ENCODE results near the gene KCNIP3.

The KCNIP3 gene

DNA sequence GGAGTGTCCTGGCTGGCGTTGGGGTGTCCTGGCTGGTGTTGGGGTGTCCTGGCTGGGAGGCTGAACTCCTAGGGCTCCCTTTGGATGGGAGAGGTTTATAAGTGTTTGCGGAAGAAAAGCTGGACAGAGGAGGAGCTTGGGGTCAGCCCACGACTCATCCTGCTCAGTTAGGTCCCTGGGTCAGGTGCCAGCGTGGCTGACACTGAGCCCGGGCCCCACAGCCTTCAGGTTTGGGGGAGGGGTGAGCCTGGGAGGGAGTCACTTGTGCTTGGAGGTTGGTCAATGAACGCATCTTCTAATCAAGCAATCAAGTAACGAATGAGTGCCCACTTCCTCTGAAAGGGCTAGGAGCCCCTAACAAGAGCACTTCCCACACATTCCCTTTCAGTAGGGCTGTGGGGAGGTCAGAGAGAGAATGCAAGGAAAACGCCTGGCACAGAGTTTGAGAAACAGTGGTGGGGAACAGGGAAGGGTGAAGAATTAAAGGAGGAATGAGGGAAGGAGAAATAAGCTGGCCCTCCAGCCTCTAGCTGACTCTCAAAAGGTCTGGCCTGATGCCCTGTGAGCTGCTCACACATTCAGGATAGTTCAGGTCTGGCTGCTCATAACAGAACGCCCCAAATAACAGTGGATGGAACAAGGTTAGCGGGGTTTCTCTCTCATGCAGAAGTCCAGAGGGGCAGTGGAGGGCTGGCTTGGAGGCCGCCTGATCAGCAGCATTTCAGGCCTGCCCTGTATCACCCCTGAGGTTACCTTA lies 670 bp downstream of the KCNIP3 start:
- no peak for DNase-seq

GRCh38 chr2:95298486-95299111 lies 1.5 kb downstream of the KCNIP3 start:
- no peak for DNase-seq

DNA sequence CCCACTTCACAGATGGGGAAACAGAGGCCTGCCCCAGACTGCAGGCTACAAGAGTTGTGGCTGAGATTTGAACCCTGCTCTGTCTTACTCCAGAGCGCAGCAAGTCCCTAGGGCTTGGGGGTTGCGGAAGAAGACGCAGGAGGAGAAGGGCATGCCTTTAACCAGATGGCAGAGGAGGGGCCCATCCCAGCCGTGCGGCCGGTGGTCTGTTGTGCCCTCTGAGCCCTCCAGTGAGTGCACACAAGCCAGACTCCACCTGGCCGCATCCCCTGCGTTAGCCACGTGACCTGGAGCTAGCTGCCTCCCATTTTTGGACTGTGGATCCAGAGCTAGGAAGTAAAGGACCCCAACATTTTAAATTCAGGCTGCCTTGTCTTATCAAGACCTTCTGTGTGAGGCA lies 2.8 kb downstream of the KCNIP3 start:
- DNase-seq: no peak

GRCh38 chr2:95300450-95300849 lies 3.3 kb downstream of the KCNIP3 start:
- no peak for DNase-seq

DNA sequence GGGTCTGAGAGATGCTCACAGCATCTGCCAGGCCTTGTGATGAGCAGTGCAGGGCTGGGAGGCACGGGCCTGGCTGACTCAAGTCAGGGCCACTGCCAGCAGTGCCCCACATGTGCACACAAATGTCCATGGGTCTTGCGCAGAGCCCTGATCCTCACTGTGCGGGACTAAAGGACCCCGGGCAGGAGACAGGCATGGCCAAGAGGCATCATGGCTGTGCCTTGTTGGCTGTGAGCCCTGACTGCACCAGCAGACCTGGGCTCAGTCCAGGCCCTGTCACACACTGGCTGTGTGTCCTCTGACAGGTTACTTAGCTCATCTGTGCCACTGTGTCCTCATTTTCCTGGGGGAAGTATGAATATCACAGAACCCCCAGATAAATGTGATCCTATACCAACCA lies 4.0 kb downstream of the KCNIP3 start:
- no peak for DNase-seq

DNA sequence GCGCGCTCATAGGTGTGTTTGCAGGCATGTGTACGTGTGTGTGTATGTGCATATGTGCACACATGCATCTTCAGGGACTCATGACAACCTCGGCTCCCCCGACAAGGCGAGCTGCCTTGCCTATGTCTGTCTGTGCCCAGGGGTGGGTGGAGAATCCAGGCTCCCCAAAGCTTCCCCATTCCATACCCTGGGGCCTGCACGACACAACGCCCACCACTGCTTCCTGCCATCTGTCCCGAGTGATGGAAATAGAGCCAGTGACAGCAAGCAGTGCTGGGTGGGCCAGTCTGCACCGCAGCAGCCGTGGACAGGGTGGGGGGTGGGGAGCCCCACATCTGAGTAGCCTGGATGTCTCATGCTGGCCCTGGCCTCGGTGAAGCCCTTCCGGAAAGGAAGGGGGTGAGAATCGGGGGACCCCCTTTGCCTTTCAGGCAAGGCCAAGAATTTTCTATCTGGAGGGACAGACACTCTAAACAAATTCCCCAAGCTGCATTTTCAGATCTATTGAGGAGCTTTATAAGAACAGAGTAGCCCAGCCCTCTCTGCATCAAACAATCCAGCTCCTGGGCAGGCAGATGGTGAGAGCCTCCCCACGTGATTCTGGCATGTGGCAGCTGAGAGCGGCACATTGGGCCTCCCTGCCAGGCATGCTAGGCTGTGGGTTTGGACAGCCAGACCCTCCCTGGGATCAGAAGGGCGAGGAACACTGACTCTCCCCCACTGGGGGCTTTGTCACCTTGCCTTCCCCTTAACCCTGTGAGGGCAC lies 4.9 kb downstream of the KCNIP3 start:
- DNase-seq: no peak

DNA sequence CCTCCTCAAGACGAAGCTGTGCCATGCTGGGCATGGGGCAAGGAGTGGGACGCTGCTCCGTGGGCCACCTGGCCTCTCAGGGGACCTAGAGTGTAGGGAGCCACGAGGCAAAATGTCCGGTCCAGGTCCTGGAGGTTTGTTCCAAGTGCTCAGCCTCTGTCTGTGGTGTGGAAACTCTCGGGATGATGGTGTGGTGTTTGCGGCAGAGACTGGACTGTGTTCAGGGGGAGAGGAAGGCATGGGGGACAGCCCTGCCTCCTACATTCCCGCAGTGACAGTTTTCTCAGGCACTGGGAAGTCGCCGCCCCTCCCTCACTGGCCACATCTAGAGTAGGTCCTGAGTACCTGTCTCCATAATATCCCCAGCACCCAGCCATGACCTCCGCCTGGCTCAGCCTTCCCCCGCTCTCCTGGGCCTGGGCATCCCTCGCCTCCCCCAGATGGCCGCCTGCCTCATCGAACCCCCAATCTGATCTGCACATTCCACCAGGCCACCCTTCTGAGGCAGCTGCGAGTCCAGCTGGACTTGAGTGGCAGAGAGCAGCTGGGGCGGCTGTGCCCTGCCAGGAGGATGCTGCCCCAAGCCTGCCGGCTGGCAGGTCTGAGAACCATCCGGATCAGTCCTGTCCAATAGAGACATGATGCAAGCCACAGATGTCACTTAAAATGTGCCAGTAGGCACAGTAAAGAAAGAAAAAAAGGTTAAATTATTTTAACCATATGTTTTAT lies 6.2 kb downstream of the KCNIP3 start:
- no peak for DNase-seq

DNA sequence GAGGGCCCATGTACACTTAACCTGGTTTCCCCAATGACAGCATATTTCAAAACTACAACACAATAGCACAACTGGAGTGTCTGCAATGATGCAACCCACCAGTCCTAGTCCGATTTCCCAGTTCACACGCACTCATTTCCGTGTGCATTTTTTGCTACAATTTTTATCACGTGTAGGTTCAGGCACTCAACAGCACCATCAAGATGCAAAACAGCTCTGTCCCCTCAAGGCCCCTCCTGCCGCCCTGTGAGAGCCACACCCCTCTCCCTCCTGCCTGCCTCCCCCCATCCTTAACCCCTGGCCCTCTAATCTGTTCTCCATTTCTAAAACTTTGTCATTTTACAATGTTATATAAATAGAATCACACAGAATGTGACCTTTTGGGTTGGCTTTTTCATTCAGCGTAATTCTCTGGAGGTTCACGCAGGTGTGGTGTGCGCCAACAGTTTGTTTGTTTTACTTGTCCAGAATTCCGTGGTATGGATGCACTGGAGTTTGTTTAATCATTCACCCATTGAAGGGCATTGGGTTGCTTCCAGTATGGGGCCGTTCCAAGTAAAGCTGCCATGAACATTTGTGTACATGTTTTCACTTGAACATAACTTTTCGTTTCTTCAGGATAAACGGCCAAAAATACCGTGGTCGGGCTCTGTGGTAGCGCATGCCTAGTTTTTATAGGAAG lies 8.4 kb downstream of the KCNIP3 start:
- DNase-seq: no peak

DNA sequence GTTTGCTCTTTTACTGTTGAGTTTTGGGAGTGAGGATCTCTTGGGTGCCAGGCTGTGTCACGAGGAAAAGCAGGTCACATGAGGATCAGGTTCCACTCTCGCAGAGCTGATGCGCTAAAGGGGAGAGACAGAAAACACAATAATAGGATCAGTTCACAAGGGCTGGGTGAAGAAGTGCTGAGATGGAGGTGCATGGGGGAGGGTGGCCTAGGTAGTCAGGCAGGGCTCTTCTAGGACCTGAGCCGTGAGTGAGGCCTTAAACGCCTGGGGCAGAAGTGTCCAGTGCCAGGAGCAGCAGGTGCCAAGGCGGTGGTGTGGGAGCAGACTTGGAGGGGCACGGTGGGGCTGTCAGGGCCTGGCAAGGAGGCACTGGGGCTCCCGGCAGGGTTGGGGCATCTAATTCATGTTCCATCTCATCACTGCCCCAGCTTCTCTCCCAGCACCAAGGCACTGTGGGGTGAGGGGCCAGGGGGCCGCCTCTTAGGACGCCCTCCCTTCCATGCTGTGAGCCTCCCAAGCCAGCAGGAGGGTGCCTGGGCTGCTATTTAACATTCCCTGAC lies 9.3 kb downstream of the KCNIP3 start:
- no peak for DNase-seq

DNA sequence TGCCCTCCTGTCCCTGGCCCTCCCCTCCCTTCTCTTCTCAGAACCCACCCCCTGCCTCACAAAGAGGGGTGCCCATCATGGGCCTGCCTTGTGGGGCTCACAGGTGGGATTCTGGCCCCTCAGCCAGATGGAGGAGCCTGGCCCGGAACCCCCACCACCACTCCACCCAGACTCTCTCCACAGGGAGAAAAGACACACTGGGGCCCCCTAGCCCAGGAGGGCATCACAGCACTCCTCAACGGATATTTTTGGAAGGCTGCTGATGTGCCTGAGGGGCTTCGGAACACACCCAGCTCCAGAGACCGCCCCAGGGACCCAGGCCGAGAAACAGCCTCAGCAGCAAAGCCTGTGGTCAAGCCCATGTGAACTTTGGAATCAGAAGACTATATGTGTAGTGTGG lies 9.9 kb downstream of the KCNIP3 start:
- DNase-seq: no peak

- no peak for DNase-seq
Observed at GRCh38 chr2:95307878-95308277, 10.7 kb downstream of the KCNIP3 start.

- DNase-seq: no peak
Observed at GRCh38 chr2:95308426-95308990, 11.4 kb downstream of the KCNIP3 start.

DNA sequence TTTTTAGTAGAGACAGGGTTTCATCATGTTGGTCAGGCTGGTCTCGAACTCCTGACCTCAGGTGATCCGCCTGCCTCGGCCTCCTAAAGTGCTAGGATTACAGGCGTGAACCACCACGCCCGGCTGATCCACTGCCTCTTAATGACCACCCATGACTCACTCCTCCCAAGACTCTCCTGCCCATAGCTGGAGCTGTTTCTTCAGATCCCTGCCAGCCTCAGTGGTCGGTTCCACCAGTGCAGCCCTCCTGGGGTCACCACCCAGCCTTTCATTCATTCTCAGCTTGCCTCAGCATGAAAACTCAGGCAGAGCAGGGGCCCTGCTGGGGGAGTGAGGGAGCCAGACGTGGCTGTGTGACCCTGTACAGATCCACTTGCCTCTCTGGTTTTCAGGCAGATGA lies 12.5 kb downstream of the KCNIP3 start:
- no peak for DNase-seq

DNA sequence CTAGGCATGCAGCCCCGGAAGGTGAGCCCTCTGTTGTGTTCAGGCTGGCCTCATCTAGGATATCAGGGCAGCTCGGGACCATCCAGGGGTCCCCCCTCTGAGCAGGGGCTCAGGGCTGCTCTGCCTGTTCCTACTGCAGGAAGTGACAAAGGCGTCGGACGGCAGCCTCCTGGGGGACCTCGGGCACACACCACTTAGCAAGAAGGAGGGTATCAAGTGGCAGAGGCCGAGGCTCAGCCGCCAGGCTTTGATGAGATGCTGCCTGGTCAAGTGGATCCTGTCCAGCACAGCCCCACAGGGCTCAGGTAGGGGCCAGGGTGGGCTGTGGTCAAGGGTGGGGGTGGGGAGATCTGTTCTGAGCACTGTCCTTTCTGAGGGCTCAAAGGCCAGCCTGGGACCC lies 13.1 kb downstream of the KCNIP3 start:
- no peak for DNase-seq

- no peak for DNase-seq
Observed at GRCh38 chr2:95310651-95311050, 13.5 kb downstream of the KCNIP3 start.

DNA sequence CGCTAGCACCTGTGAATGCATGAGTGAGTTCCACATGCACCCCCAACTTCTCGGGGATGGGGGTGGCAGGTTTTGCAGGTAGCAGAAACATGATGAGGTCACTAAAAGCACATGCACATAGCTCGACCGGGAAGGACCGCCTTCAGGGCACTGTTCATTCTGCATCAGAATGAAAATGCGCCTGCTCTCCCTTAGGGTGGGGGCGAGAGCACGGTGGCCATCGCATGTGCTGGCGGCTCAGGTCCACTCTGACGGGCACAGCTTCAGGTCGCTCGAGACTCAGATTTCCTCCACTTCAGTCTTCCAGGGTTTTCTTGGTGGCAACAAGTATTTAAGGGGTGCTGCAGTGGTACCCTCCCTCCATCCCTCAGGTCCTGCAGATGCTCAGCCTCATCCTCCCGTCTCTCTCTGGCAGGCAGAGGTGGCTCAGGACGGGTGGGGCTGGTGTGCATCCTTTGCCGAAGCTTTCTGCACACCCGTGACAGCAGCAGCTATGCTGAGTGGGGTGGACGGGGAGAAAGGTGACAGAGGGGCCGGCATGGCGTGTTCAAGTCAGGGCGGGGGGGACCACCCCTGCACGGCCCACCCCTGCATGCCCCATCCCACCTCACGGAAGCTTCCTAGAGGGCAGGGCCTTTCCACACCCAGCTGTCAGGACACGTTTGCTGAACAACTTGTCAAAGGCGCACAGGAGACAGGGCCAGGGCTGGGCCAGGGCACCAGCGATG lies 14.8 kb downstream of the KCNIP3 start:
- DNase-seq: no peak

DNA sequence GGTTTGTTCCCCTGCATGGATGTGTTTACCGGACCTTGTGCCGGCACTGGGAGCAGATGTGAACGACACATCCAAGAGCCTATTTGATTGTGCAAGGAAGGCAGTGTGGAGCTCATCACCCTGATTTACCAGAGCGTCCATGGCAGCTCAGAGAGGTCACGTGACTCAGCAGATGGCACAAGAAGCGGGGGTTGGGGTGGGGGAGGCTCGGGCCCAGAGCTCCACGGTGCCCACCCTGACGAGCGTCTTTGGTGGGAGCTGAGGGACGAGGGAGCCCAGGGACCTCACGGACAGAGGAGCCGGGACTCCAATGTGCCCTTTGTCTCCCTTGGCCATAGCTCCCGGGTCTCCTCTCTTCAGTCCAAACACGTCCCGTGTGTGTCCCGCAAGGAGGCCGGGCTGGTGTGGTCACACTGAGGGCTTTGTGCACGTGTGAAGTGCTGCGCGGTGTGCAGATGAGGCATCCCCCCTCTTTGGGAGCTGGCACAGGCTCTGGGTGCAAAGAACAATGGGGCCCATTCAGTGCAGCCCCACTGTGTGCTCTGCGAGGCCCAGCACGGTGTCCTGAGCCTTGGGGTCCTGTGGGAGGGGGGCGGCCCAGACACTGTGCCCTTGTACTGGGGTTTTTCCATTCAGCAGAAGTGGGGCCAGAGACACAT lies 15.5 kb downstream of the KCNIP3 start:
- no peak for DNase-seq

DNA sequence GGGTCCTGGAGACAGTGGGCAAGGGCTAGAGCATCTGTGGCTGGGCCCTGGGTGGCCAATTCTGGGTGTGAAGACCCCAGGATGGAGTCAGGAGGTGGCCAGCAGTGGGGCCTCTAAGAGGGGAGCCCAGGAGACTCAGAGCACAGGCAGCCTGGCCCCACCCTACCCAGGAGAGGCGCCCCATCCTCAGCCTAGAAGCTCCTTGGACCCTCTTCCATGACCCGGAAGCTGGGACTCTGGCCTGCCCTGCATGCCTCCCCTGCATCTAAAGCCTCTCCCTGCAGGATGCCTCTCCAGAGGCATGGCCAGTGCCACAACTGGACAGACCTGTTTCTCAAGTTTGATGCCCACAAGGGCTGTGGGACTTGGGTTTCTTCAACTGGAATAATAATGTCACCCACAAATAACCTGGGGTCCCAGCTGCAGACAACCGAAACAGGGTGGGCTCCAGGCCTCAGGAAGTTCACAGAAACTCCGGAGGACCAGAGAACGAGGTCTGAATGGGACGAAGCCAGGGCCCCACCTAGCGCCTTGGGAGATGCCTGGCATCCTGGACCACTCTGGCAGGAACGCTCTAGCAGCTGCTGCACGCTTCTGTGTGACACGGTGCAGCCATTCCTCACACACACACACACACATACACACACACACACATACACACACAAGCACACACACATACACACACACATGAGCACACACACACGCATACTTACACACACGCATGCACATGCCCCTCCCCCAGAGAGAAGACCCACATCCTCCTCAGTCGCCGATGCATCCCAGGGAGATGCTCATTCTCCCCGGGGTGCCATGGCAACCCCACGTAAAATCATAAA lies 16.4 kb downstream of the KCNIP3 start:
- no peak for DNase-seq

GRCh38 chr2:95314598-95314963 lies 17.4 kb downstream of the KCNIP3 start:
- no peak for DNase-seq

Data from NCI-H510A treated with DMSO at 0.1 percent for 48 hours (cell line).